ENCODE data around the gene FAM25A.
"Not testable (repeated sequence)": the region's sequence is repeated elsewhere in the genome, so short reads cannot be mapped to it uniquely, and the experiment has no call there.

Gene FAM25A

DNA sequence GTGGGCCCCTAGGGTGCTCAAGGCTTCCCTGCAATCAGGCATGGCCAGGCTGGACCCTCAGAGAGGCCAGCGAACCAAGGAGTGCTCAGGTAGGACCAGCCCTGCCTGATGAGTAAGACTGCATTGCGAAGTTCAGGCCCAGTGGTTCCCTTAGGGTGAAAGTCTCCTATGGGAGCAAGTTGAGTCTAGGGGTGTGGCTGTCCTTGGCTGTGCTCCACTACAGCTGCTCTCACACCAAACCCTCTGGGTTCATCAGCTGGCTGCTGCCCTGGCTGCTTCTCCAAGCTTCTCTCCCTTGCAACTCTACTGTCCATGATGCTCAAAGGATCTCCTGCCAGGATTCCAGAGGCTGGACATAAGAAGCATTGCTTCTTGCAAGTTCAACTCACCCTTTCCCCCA is 18.7 kb downstream of the FAM25A start:
- no peak overlapping the region for H3K27ac ChIP-seq
- TF ChIP-seq ZFX (IDR thresholded peaks at IDR 0.05) = no peak
- TF ChIP-seq, protein P1, sequence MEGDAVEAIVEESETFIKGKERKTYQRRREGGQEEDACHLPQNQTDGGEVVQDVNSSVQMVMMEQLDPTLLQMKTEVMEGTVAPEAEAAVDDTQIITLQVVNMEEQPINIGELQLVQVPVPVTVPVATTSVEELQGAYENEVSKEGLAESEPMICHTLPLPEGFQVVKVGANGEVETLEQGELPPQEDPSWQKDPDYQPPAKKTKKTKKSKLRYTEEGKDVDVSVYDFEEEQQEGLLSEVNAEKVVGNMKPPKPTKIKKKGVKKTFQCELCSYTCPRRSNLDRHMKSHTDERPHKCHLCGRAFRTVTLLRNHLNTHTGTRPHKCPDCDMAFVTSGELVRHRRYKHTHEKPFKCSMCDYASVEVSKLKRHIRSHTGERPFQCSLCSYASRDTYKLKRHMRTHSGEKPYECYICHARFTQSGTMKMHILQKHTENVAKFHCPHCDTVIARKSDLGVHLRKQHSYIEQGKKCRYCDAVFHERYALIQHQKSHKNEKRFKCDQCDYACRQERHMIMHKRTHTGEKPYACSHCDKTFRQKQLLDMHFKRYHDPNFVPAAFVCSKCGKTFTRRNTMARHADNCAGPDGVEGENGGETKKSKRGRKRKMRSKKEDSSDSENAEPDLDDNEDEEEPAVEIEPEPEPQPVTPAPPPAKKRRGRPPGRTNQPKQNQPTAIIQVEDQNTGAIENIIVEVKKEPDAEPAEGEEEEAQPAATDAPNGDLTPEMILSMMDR (conservative IDR thresholded peaks at IDR 0.05) = no peak

DNA sequence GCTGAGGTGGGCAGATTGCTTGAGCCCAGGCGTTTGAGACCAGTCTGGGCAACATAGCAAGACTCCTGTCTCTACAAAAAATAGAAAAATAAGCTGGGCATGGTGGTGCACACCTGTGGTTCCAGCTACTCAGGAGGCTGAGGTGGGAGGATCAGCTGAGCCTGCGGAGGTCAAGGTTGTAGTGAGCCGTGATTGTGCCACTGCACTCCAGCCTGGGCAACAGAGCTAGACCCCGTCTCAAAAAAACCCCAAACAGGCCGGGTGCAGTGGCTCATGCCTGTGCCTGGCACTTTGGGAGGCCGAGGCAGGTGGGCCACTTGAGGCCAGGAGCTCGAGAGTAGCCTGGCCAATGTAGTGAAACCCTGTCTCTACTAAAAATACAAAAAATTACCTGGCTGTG is 23.5 kb downstream of the FAM25A start:
- H3K27ac ChIP-seq = not testable (repeated sequence)

DNA sequence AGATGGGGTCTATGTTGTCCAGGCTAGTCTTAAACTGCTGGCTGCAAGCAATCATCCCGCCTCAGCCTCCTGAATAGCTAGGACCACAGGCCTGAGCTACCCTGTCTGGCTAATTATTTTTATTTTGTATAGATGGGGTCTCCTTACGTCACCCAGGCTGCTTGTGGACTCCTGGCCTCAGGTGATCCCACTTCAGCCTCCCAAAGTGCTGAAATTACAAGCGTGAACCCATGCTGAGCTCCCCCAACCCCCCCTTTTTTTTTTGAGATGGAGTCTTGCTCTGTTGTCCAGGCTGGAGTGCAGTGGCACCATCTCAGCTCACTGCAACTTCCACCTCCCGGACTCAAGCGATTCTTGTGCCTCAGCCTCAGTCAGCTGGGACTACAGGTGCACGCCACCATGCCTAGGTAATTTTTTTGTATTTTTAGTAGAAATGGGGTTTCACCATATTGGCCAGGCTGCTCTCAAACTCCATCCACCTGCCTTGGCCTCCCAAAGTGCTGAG is 25.4 kb downstream of the FAM25A start:
- TF ChIP-seq ZFX (IDR thresholded peaks at IDR 0.05) = no peak
- TF ChIP-seq, protein P1 (conservative IDR thresholded peaks at IDR 0.05) = no peak

DNA sequence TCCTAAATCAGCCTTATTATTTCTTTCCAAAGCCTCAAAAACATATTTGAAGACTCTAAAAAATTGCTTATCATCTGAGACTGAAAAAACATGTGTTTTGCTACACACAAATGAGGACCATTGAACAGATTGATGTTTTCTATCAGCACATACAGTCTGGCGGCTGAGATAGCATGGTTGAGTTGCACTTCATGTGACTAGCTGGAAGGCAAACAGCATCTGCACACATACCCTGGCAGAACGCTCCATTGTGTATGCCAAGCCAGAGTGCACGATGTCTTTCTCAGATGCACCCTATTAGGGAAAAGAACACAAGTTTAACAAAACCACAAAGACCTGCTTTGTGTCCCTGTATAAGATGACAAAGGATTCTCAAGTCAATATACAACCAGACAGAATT is 33.0 kb downstream of the FAM25A start:
- no peak overlapping the region for H3K27ac ChIP-seq
- TF ChIP-seq ZFX (IDR thresholded peaks at IDR 0.05) = no peak
- TF ChIP-seq, protein P1 (conservative IDR thresholded peaks at IDR 0.05) = no peak

More for the DNA sequence above, 25.4 kb downstream of the FAM25A start:
- H3K27ac ChIP-seq = no peak overlapping the region

DNA sequence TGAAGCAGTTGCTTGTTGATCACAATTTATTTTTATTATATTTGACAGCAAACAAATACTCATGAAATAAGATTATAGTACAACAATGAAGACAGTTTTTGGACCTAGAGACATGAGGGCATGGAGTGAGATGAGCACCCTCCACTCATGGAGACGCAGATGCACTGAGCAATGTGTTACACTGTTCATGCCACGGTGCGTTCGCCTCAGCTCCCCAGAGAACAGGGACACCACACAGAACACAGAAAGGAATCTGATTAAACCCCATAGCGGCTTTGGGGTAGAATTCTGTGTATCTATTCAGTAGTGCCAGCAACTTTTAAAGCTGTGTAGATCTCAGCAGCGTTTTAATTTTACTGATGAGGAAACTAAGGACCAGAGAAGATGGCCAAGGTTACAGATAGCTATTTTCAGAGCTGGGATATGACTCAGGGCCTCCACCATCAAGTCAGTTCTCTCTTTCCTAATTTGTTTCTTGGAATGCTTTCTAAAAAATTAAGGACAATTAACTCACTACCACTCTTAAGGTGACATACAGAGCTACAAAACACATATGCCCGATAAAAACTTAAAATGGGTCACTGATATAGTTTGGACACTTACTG is 33.6 kb downstream of the FAM25A start:
- TF ChIP-seq, protein P1 (conservative IDR thresholded peaks at IDR 0.05) = no peak
- no peak for TF ChIP-seq ZFX (IDR thresholded peaks at IDR 0.05)
- no peak overlapping the region for H3K27ac ChIP-seq

DNA sequence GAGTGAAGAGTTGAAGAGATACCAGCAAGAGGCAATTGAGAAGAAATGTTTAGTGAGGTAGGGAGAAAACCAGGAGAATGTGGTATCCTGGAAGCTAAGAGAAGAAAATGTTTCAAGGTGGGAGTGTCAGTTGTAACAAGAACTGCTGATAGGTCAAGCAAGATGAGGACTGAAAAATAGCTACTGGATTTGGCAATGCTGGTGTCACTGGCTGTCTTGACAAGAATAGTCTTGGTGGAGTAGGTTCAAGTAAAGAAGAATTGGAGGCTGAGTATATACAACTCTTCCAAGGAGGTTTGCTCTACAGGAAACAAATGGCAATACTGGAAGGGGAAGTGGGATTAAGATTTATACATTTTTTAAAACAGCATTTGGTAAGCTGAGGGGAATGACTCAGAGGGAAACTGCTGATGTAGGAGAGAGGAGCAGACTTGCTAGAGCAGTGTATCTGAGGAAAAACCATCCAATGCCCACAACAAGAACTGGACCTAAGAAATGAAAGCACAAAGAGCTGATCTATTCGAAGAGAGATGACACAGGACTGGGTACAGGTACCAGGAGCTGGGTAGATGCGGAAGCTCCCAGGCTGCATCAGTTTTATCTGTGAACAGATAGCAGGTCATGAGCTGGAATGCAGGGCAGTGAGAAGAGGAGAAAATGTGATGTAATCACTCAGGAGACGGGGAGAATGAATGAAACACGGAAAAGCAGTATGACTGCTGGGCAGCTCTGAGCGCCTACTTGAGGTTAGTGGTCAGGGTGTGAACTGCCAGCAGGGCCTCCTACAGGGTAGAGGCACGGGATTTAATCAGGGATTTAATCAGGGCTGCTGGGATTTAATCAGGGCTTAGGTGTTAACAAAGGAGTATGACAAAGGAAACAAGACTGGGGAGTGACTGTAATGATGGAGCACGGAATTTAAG is 34.5 kb downstream of the FAM25A start:
- TF ChIP-seq ZFX (IDR thresholded peaks at IDR 0.05) = no peak
- TF ChIP-seq, protein P1 (conservative IDR thresholded peaks at IDR 0.05) = no peak
- no peak overlapping the region for H3K27ac ChIP-seq

DNA sequence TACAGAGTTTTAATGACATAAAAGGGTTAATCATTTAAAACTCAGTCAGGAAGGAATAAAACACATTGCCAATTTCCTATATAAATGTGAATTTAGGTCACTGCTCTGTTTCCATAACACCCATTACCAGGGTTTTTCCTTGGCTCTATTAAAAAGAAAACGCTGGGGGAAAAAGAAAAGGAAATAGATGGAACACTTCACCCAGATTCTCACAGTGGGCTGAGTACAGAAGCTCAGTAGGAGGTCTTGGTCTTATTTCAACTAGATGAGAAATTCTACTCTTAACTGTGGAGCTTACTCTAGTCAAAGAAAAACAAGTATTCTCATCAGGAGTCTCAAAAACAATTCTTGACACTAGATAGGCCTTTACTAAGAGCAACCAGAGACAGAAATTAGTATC is 38.1 kb downstream of the FAM25A start:
- TF ChIP-seq ZFX (IDR thresholded peaks at IDR 0.05) = no peak
- TF ChIP-seq, protein P1 (conservative IDR thresholded peaks at IDR 0.05) = no peak
- H3K27ac ChIP-seq = no peak overlapping the region
